A673 (cell line): ENCODE results near the gene NME5.

Source experiments
- CTCF ChIP-seq: fragments of 300-800, 200-600 bp; sonication (generic); conservative IDR thresholded peaks from 2 replicates; pipeline ENCODE4 v1.5.1; 2017; ENCODE audit warnings: low read depth, mild to moderate bottlenecking, antibody characterized with exemption, low read length, moderate library complexity, mixed read lengths
- EZH2 ChIP-seq: fragments of 200-600 bp; sonication (generic); IDR thresholded peaks from 2 replicates; pipeline ENCODE4 v1.6.1; 2017; ENCODE audit warnings: borderline replicate concordance, low read depth, mild to moderate bottlenecking, mixed read lengths, antibody characterized with exemption, low read length; ENCODE audit not compliant: poor library complexity, severe bottlenecking

- TF ChIP-seq CTCF: no peak
- TF ChIP-seq EZH2: no peak
Measured at GRCh38 chr5:138163721-138164120, 24.5 kb upstream of the NME5 start.
